Esophagus muscularis mucosa (tissue), 4 donors: ENCODE results near the gene AKAP5.

Experiments used
- EP300 ChIP-seq: sonication (generic); formaldehyde crosslinking; IDR thresholded peaks from one replicate; pipeline ENCODE4 v1.6.1; 2017; ENCODE audit warnings: antibody characterized with exemption
- POLR2A ChIP-seq: fragments of 450-650 bp; IDR thresholded peaks from one replicate; pipeline ENCODE4 v1.6.1; 2017; ENCODE audit warnings: antibody characterized with exemption, moderate library complexity, mild to moderate bottlenecking, low read depth
- POLR2AphosphoS5 ChIP-seq, 2 donors: sonication (generic); formaldehyde crosslinking; IDR thresholded peaks; one replicate each; pipeline ENCODE4 v1.6.1; 2017; ENCODE audit warnings: antibody characterized with exemption in 2 of 2
- TF ChIP-seq, protein P1 (sequence below), 3 experiments: fragments of 200-600 bp in 2 of 3; fragments of 450-650 bp in 1 of 3; sonication (generic) in 2 of 3; IDR thresholded peaks; one replicate each; pipeline ENCODE4 v1.5.1; 2017 to 2019; ENCODE audit warnings: antibody characterized with exemption in 3 of 3, mild to moderate bottlenecking in 2 of 3, moderate library complexity in 1 of 3

GRCh38 chr14:64475585-64476273, 10.4 kb downstream of the AKAP5 start:
- TF ChIP-seq, protein P1, sequence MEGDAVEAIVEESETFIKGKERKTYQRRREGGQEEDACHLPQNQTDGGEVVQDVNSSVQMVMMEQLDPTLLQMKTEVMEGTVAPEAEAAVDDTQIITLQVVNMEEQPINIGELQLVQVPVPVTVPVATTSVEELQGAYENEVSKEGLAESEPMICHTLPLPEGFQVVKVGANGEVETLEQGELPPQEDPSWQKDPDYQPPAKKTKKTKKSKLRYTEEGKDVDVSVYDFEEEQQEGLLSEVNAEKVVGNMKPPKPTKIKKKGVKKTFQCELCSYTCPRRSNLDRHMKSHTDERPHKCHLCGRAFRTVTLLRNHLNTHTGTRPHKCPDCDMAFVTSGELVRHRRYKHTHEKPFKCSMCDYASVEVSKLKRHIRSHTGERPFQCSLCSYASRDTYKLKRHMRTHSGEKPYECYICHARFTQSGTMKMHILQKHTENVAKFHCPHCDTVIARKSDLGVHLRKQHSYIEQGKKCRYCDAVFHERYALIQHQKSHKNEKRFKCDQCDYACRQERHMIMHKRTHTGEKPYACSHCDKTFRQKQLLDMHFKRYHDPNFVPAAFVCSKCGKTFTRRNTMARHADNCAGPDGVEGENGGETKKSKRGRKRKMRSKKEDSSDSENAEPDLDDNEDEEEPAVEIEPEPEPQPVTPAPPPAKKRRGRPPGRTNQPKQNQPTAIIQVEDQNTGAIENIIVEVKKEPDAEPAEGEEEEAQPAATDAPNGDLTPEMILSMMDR (IDR thresholded peaks at IDR 0.05): no peak
- TF ChIP-seq POLR2A (no peak), POLR2AphosphoS5 (IDR thresholded peaks at IDR 0.05) (no peak), EP300 (no peak)
